ENCODE measurements around the gene L3MBTL4.

- no peak for TF ChIP-seq POLR2AphosphoS5 (IDR thresholded peaks at IDR 0.05)
- no peak for TF ChIP-seq CTCF (IDR thresholded peaks at IDR 0.05)
- TF ChIP-seq POLR2A (IDR thresholded peaks at IDR 0.05) = no peak
Measured at GRCh38 chr18:6215888-6216287, 198.8 kb downstream of the L3MBTL4 start.

Measured in sigmoid colon (tissue), 4 donors.